K562 (cell line): ENCODE measurements around the gene SCYGR3.

Experiments
- GATAD2B ChIP-seq: fragments of 450-650 bp; IDR thresholded peaks from 2 replicates; pipeline ENCODE4 v1.6.1; 2017; ENCODE audit warnings: mild to moderate bottlenecking, borderline replicate concordance
- TF ChIP-seq, protein P1 (sequence below): sonication (generic); formaldehyde crosslinking; IDR thresholded peaks from 2 replicates; pipeline ENCODE4 v1.8.1; 2022; ENCODE audit warnings: missing genetic modification reagents

DNA sequence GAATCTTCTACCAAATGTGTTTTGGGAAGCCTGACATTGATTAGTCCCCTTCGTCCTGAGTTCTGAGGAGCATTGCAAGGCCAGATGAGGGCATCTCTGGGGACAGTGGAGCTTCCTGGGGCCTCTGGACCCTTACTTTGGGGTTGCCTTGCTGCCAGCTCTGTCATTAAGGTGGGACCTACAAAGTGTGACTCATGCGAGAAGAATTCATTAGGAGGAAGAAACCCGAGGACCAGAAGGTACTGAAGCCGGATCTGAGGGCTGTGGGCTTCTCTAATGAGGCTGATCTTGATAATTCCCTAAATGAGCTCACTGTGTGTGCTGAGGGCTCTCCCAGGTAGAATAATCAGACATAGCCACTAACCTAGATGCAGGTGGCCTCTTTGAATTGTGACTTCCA is 16.6 kb downstream of the SCYGR3 start:
- TF ChIP-seq, protein P1, sequence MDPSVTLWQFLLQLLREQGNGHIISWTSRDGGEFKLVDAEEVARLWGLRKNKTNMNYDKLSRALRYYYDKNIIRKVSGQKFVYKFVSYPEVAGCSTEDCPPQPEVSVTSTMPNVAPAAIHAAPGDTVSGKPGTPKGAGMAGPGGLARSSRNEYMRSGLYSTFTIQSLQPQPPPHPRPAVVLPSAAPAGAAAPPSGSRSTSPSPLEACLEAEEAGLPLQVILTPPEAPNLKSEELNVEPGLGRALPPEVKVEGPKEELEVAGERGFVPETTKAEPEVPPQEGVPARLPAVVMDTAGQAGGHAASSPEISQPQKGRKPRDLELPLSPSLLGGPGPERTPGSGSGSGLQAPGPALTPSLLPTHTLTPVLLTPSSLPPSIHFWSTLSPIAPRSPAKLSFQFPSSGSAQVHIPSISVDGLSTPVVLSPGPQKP (CRISPR knock-in tag), result no peak
- TF ChIP-seq GATAD2B, result no peak
